Stimulated activated naive B cell treated with anti-CD40 and anti-IgM and Interleukin-4, amounts not matched to agents 10 μg/mL and 1 μg/mL and 100 μg/mL, for 72 hours (primary cell): ENCODE data around the gene CXCL9.

Experiments
- ATAC-seq, 2 donors: fragments of 150-1000 bp; cut with Tn5 transposase; replicated peaks; 2 replicates each; pipeline ENCODE4 v1.10.0; 2021; ENCODE audit warnings: moderate library complexity in 1 of 2
- DNase-seq: peaks from one replicate; pipeline ENCODE4 v3.0.0; 2021
- H3K27ac Mint-ChIP-seq: one replicate; pipeline ENCODE4 v1.8.0; 2022; ENCODE audit warnings: mild to moderate bottlenecking, mixed read lengths
- H3K27me3 Mint-ChIP-seq, 2 donors: one replicate each; pipeline ENCODE4 v1.8.0; 2022; ENCODE audit warnings: mixed read lengths in 2 of 2
- H3K36me3 Mint-ChIP-seq, 2 donors: one replicate each; pipeline ENCODE4 v1.8.0; 2022; ENCODE audit warnings: mixed read lengths in 2 of 2, mild to moderate bottlenecking in 1 of 2
- H3K4me1 Mint-ChIP-seq, 2 donors: one replicate each; pipeline ENCODE4 v1.8.0; 2022; ENCODE audit warnings: mixed read lengths in 2 of 2, mild to moderate bottlenecking in 1 of 2
- H3K4me3 Mint-ChIP-seq, 2 donors: one replicate each; pipeline ENCODE4 v1.8.0; 2022; ENCODE audit warnings: mild to moderate bottlenecking in 2 of 2, mixed read lengths in 2 of 2, moderate library complexity in 1 of 2
- H3K9me3 Mint-ChIP-seq, 2 donors: one replicate each; pipeline ENCODE4 v1.8.0; 2022; ENCODE audit warnings: mixed read lengths in 2 of 2, mild to moderate bottlenecking in 1 of 2

The CXCL9 gene

GRCh38 chr4:76024065-76024464 lies 16.8 kb upstream of the CXCL9 start:
- H3K4me3 Mint-ChIP-seq: no peak overlapping the region
- peaks cover 19 to 33% of the 10 kb centered on the region in 2 donors for H3K4me1 Mint-ChIP-seq
- H3K9me3 Mint-ChIP-seq: no peaks in the 10 kb centered on the region
- H3K27me3 Mint-ChIP-seq: peaks cover 0 to 6% of the 10 kb centered on the region in 2 donors
- no peak for DNase-seq
- ATAC-seq: peak in 1 of 2 donors; percentile 41
- no peak overlapping the region for H3K27ac Mint-ChIP-seq
- H3K36me3 Mint-ChIP-seq: no peaks in the 10 kb centered on the region

- Mint-ChIP-seq H3K9me3 (no peaks in the 10 kb centered on the region), H3K27ac (no peak within 1 kb of the TSS), H3K36me3 (no peaks in the 10 kb centered on the region), H3K4me3 (no peak within 1 kb of the TSS), H3K4me1 (peaks cover 16 to 27% of the 10 kb centered on the region in 2 donors), H3K27me3 (peaks cover 0 to 1% of the 10 kb centered on the region in 2 donors)
- no peak for DNase-seq
- peak in 1 of 2 donors; percentile 55 for ATAC-seq
Observed at GRCh38 chr4:76023389-76023788, 16.1 kb upstream of the CXCL9 start, which contains the start of gene CXCL10. Gene CXCL10 (minus strand): TSS chr4:76023497. CDS start chr4:76023431, 66 bp downstream.

GRCh38 chr4:76022677-76023076 lies 15.4 kb upstream of the CXCL9 start:
- peaks cover 13 to 23% of the 10 kb centered on the region in 2 donors for H3K4me1 Mint-ChIP-seq
- no peaks in the 10 kb centered on the region for H3K9me3 Mint-ChIP-seq
- no peaks in the 10 kb centered on the region for H3K36me3 Mint-ChIP-seq
- H3K27ac Mint-ChIP-seq: no peak overlapping the region
- DNase-seq (no peak), ATAC-seq (no peak)
- H3K4me3 Mint-ChIP-seq: no peak overlapping the region
- H3K27me3 Mint-ChIP-seq: no peaks in the 10 kb centered on the region

- DNase-seq (no peak), ATAC-seq (no peak)
- H3K4me1 Mint-ChIP-seq: peaks cover 13 to 23% of the 10 kb centered on the region in 2 donors
- no peak overlapping the region for H3K27ac Mint-ChIP-seq
- no peaks in the 10 kb centered on the region for H3K27me3 Mint-ChIP-seq
- H3K36me3 Mint-ChIP-seq: no peaks in the 10 kb centered on the region
- H3K9me3 Mint-ChIP-seq: no peaks in the 10 kb centered on the region
- no peak overlapping the region for H3K4me3 Mint-ChIP-seq
Observed at GRCh38 chr4:76022031-76022430, 14.7 kb upstream of the CXCL9 start.

GRCh38 chr4:76017056-76017686 lies 9.9 kb upstream of the CXCL9 start:
- Mint-ChIP-seq H3K36me3 (no peaks in the 10 kb centered on the region), H3K27ac (no peak overlapping the region), H3K4me1 (peaks cover 24 to 36% of the 10 kb centered on the region in 2 donors), H3K9me3 (no peaks in the 10 kb centered on the region), H3K4me3 (no peak overlapping the region), H3K27me3 (no peaks in the 10 kb centered on the region)
- DNase-seq: no peak
- ATAC-seq: no peak

GRCh38 chr4:76016393-76016792 lies 9.1 kb upstream of the CXCL9 start:
- Mint-ChIP-seq H3K36me3 (no peaks in the 10 kb centered on the region), H3K4me1 (peaks cover 22 to 44% of the 10 kb centered on the region in 2 donors), H3K27ac (peak overlapping the region; percentile 10), H3K9me3 (no peaks in the 10 kb centered on the region), H3K4me3 (no peak overlapping the region), H3K27me3 (no peaks in the 10 kb centered on the region)
- DNase-seq: peak; percentile 15
- ATAC-seq: peak; percentile 61

- no peaks in the 10 kb centered on the region for H3K9me3 Mint-ChIP-seq
- DNase-seq: no peak
- peaks cover 24 to 47% of the 10 kb centered on the region in 2 donors for H3K4me1 Mint-ChIP-seq
- no peaks in the 10 kb centered on the region for H3K36me3 Mint-ChIP-seq
- H3K4me3 Mint-ChIP-seq: no peak overlapping the region
- no peak for ATAC-seq
- H3K27me3 Mint-ChIP-seq: no peaks in the 10 kb centered on the region
- peak overlapping the region; percentile 31 for H3K27ac Mint-ChIP-seq
Observed at GRCh38 chr4:76013540-76013939, 6.2 kb upstream of the CXCL9 start.

GRCh38 chr4:76012388-76012801 lies 5.1 kb upstream of the CXCL9 start:
- H3K27ac Mint-ChIP-seq: no peak overlapping the region
- no peak for DNase-seq

GRCh38 chr4:76011700-76012387 lies 4.5 kb upstream of the CXCL9 start:
- no peaks in the 10 kb centered on the region for H3K36me3 Mint-ChIP-seq
- H3K27me3 Mint-ChIP-seq: peaks cover 0 to 4% of the 10 kb centered on the region in 2 donors
- no peaks in the 10 kb centered on the region for H3K9me3 Mint-ChIP-seq
- DNase-seq (peak; percentile 46), ATAC-seq (peak; percentile 89 to 94)
- peaks cover 28 to 47% of the 10 kb centered on the region in 2 donors for H3K4me1 Mint-ChIP-seq
- no peak overlapping the region for H3K27ac Mint-ChIP-seq
- peak overlapping the region in 1 of 2 donors; percentile 39 for H3K4me3 Mint-ChIP-seq

More at GRCh38 chr4:76012388-76012801, 5.1 kb upstream of the CXCL9 start:
- peaks cover 24 to 47% of the 10 kb centered on the region in 2 donors for H3K4me1 Mint-ChIP-seq
- peak in 1 of 2 donors; percentile 2 for ATAC-seq
- no peaks in the 10 kb centered on the region for H3K36me3 Mint-ChIP-seq
- H3K4me3 Mint-ChIP-seq: no peak overlapping the region
- no peaks in the 10 kb centered on the region for H3K9me3 Mint-ChIP-seq
- H3K27me3 Mint-ChIP-seq: peaks cover 0 to 4% of the 10 kb centered on the region in 2 donors

- Mint-ChIP-seq H3K36me3 (no peaks in the 10 kb centered on the region), H3K27ac (no peak overlapping the region), H3K4me3 (peak overlapping the region in 1 of 2 donors; percentile 39), H3K9me3 (no peaks in the 10 kb centered on the region), H3K4me1 (peaks cover 25 to 43% of the 10 kb centered on the region in 2 donors), H3K27me3 (peaks cover 0 to 4% of the 10 kb centered on the region in 2 donors)
- DNase-seq (no peak), ATAC-seq (no peak)
Observed at GRCh38 chr4:76011018-76011670, 3.8 kb upstream of the CXCL9 start.

GRCh38 chr4:76010576-76010975 lies 3.3 kb upstream of the CXCL9 start:
- H3K27ac Mint-ChIP-seq: no peak overlapping the region
- no peak overlapping the region for H3K4me3 Mint-ChIP-seq
- peaks cover 0 to 4% of the 10 kb centered on the region in 2 donors for H3K27me3 Mint-ChIP-seq
- no peaks in the 10 kb centered on the region for H3K36me3 Mint-ChIP-seq
- no peaks in the 10 kb centered on the region for H3K9me3 Mint-ChIP-seq
- ATAC-seq (no peak), DNase-seq (no peak)
- peaks cover 25 to 39% of the 10 kb centered on the region in 2 donors for H3K4me1 Mint-ChIP-seq

GRCh38 chr4:76009311-76009710 lies 2.0 kb upstream of the CXCL9 start:
- H3K36me3 Mint-ChIP-seq: no peaks in the 10 kb centered on the region
- no peaks in the 10 kb centered on the region for H3K9me3 Mint-ChIP-seq
- no peak overlapping the region for H3K4me3 Mint-ChIP-seq
- H3K4me1 Mint-ChIP-seq: peaks cover 19 to 26% of the 10 kb centered on the region in 2 donors
- no peak for DNase-seq
- peaks cover 0 to 4% of the 10 kb centered on the region in 2 donors for H3K27me3 Mint-ChIP-seq
- ATAC-seq: no peak
- no peak overlapping the region for H3K27ac Mint-ChIP-seq

- Mint-ChIP-seq H3K36me3 (no peaks in the 10 kb centered on the region), H3K9me3 (no peaks in the 10 kb centered on the region), H3K4me3 (no peak overlapping the region), H3K27me3 (peaks cover 5 to 12% of the 10 kb centered on the region in 2 donors), H3K27ac (no peak overlapping the region), H3K4me1 (peaks cover 4 to 7% of the 10 kb centered on the region in 2 donors)
- DNase-seq (no peak), ATAC-seq (no peak)
Observed at GRCh38 chr4:76003620-76004019, 3.7 kb downstream of the CXCL9 start.

- peaks cover 4 to 7% of the 10 kb centered on the region in 2 donors for H3K4me1 Mint-ChIP-seq
- no peaks in the 10 kb centered on the region for H3K9me3 Mint-ChIP-seq
- no peak for DNase-seq
- H3K27ac Mint-ChIP-seq: no peak overlapping the region
- peak; percentile 51 to 58 for ATAC-seq
- no peaks in the 10 kb centered on the region for H3K36me3 Mint-ChIP-seq
- no peak overlapping the region for H3K4me3 Mint-ChIP-seq
- peaks cover 5 to 8% of the 10 kb centered on the region in 2 donors for H3K27me3 Mint-ChIP-seq
Observed at GRCh38 chr4:76003035-76003434, 4.3 kb downstream of the CXCL9 start.
